HepG2 (cell line): ENCODE results near the gene FBXW2. TPM values are rescaled to one million over a fixed set of nuclear protein-coding genes. Genes with fewer than 3 reads are reported as not detected.

Experiments used
- ATAC-seq: fragments of 200-7000 bp; cut with Tn5 transposase; 3 replicates; pipeline ENCODE4 v1.9.1; 2020; ENCODE audit warnings: mild to moderate bottlenecking, moderate library complexity
- BruUV-seq: library from RNA; stranded (reverse); fragments of 400-500 nt; replicated peaks from 2 replicates; lab custom pipeline; 2021; lab: Mats Ljungman, UMichigan
- CTCF ChIA-PET: fragments of 300-600 bp; formaldehyde crosslinking; extraction: SDS; loops from one replicate; lab custom pipeline; 2021; ENCODE audit warnings: low total read pairs, inconsistent platforms, low intra/inter-chr PET ratio; lab: Yijun Ruan, JAX
- POLR2A ChIA-PET: fragments of 350-600 bp; sonication (Branson Sonifier 250); formaldehyde crosslinking; loops from one replicate; lab custom pipeline; 2020; ENCODE audit warnings: antibody characterized with exemption, inconsistent platforms; lab: Yijun Ruan, JAX
- DNase-seq: peaks from one replicate; pipeline ENCODE4 v3.0.0-alpha.2; 2015; ENCODE audit warnings: low spot score
- FAIRE-seq: peaks from 3 replicates; lab custom pipeline; 2011; peaks lifted over from hg19 to GRCh38; lab: Jason Lieb, UNC
- H2AFZ ChIP-seq: one replicate; pipeline ENCODE4 v1.6.1; 2011; ENCODE audit warnings: low read length, inconsistent platforms
- H3K27ac ChIP-seq: fragments of 300-600 bp; 3 replicates; pipeline ENCODE4 v1.8.0; 2011; ENCODE audit warnings: mixed run types, mild to moderate bottlenecking, mixed read lengths, low read length, inconsistent platforms; ENCODE audit not compliant: insufficient read depth; ENCODE audit errors: extremely low read length
- H3K27me3 ChIP-seq, 2 experiments: fragments of 200-600 bp in 1 of 2; 2 replicates in 1 of 2; 3 replicates in 1 of 2; pipeline versions ENCODE4 v1.6.0 to v1.8.0; 2011; ENCODE audit warnings: low read length in 2 of 2, mild to moderate bottlenecking in 2 of 2, moderate library complexity in 2 of 2, inconsistent platforms in 1 of 2; ENCODE audit not compliant: insufficient read depth in 2 of 2, control insufficient read depth in 1 of 2
- H3K36me3 ChIP-seq, 2 experiments: fragments of 200-600 bp in 1 of 2; replicated peaks in 1 of 2; 2 replicates in 1 of 2; 3 replicates in 1 of 2; pipeline versions ENCODE4 v1.5.1 to v1.8.0; 2011; ENCODE audit warnings: low read length in 2 of 2, inconsistent platforms in 1 of 2; ENCODE audit not compliant: insufficient read depth in 2 of 2, control insufficient read depth in 1 of 2
- H3K4me1 ChIP-seq: 2 replicates; pipeline ENCODE4 v1.5.1; 2012; ENCODE audit warnings: low read length, inconsistent platforms; ENCODE audit not compliant: insufficient read depth
- H3K4me2 ChIP-seq: 2 replicates; pipeline ENCODE4 v1.6.0; 2011; ENCODE audit warnings: low read depth, low read length, inconsistent platforms
- H3K4me3 ChIP-seq, 3 experiments: fragments of 200-600 bp in 1 of 3; sonication (generic), shearing (Covaris generic) in 1 of 3; replicated peaks in 1 of 3; 2 replicates each; pipeline ENCODE4 v1.5.1; 2011 to 2016; ENCODE audit warnings: low read length in 3 of 3, inconsistent platforms in 2 of 3, low read depth in 2 of 3, mild to moderate bottlenecking in 2 of 3, control low read depth in 1 of 3, mixed read lengths in 1 of 3; ENCODE audit not compliant: insufficient read depth in 1 of 3
- H3K79me2 ChIP-seq: one replicate; pipeline ENCODE4 v1.6.1; 2011; ENCODE audit warnings: low read length, inconsistent platforms; ENCODE audit not compliant: insufficient read depth
- H3K9ac ChIP-seq: 2 replicates; pipeline ENCODE4 v1.6.0; 2011; ENCODE audit warnings: mild to moderate bottlenecking, low read depth, low read length, inconsistent platforms; ENCODE audit not compliant: insufficient read depth
- H3K9me3 ChIP-seq: 2 replicates; pipeline ENCODE4 v1.5.1; 2012; ENCODE audit warnings: mild to moderate bottlenecking, low read length
- H4K20me1 ChIP-seq: 2 replicates; pipeline ENCODE4 v1.6.0; 2011; ENCODE audit warnings: inconsistent platforms, mild to moderate bottlenecking, low read length, moderate library complexity; ENCODE audit not compliant: insufficient read depth
- HNRNPL ChIP-seq: fragments of 200-400 bp; formaldehyde crosslinking; IDR thresholded peaks from 2 replicates; pipeline ENCODE4 v1.6.1; 2017; ENCODE audit warnings: mild to moderate bottlenecking, low read depth, low read length
- LRRFIP1 ChIP-seq: sonication (generic); formaldehyde crosslinking; conservative IDR thresholded peaks from 2 replicates; pipeline ENCODE4 v1.4.0; 2020; ENCODE audit warnings: missing genetic modification reagents
- NFIB ChIP-seq: sonication (generic); formaldehyde crosslinking; IDR thresholded peaks from 2 replicates; pipeline ENCODE4 v1.9.0; 2021; ENCODE audit warnings: missing genetic modification reagents, mild to moderate bottlenecking, borderline replicate concordance
- TFE3 ChIP-seq: IDR thresholded peaks from 2 replicates; pipeline ENCODE4 v1.6.1; 2016
- ZNF790 ChIP-seq: sonication (generic); formaldehyde crosslinking; IDR thresholded peaks from 2 replicates; pipeline ENCODE4 v1.8.0; 2022; ENCODE audit warnings: missing genetic modification reagents, mild to moderate bottlenecking, borderline replicate concordance
- ZSCAN21 ChIP-seq: sonication (generic); formaldehyde crosslinking; IDR thresholded peaks from 2 replicates; pipeline ENCODE4 v1.8.0; 2022; ENCODE audit warnings: mild to moderate bottlenecking, missing genetic modification reagents, moderate library complexity, borderline replicate concordance
- ZUFSP ChIP-seq: sonication (generic); formaldehyde crosslinking; IDR thresholded peaks from 2 replicates; pipeline ENCODE4 v1.9.0; 2021; ENCODE audit warnings: missing genetic modification reagents, mild to moderate bottlenecking, borderline replicate concordance
- WGBS: methylation state at CpG from one replicate; pipeline ENCODE4 v1.1.6; 2017; ENCODE audit warnings: low lambda C conversion rate; 5-methylcytosine and 5-hydroxymethylcytosine counted together
- in situ Hi-C: cut with HindIII; loops from 2 replicates; pipeline ENCODE4 v1.10.0; 2017; ENCODE audit warnings: low pct_unique_long_range_greater_than_20kb; ENCODE audit not compliant: extremely low pct_ligation_motif_present
- intact Hi-C: fragments of 100-400 bp; cut with micrococcal nuclease; formaldehyde crosslinking; loops from one replicate; pipeline ENCODE4 v1.10.0; 2022; ENCODE audit not compliant: unreplicated experiment
- polyA plus RNA-seq, 8 experiments: library from polyadenylated mRNA; depleted of rRNA in 3 of 8; stranded (reverse) in 7 of 8; unstranded in 1 of 8; fragments of >200 nt; fragmentation: Illumina TruSeq in 4 of 8; extraction: Trizol in 4 of 8; gene quantifications; 2 replicates each; pipeline versions ENCODE4 v1.2.1 to v1.2.3, GENCODE V29; 2011 to 2016; ENCODE audit warnings: low read depth in 4 of 8, missing spikeins in 1 of 8, mixed read lengths in 1 of 8; ENCODE audit not compliant: insufficient read depth in 1 of 8
- total RNA-seq, 5 experiments: library from RNA; depleted of rRNA; stranded (reverse); fragments of >200 nt; fragmentation: Illumina TruSeq; extraction: Trizol; gene quantifications; 2 replicates each; pipeline ENCODE4 v1.2.3, GENCODE V29; 2016; ENCODE audit warnings: low read depth in 1 of 5

The FBXW2 gene
- total and polyA plus RNA-seq, 2 of the 13 experiments (the other 11 are each of a cell fraction or from before 2014, with no cell fraction given), result 35.4 to 43.1 TPM

DNA sequence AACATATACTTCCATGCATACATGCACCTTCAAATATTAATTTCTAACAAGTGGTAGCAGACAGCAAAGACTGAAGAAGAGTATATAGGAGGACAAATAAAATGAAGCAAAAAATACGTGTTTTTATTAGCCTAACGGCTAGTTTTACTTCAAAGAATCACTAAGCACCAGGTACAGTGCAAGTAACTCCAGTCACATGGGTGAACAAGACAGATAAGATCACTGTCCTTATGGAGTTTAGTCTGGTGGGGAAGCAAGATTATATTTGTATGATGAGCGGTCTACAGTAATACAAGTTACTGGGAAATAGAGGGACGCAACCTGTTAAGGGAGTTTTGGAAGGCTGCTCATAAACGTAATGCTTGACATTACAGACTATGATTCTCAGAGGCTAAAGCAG, 16.0 kb downstream of the FBXW2 start:
- intact Hi-C loops (no loop called here), in situ Hi-C loops (no loop called here)
- Histone ChIP-seq H3K27me3 (no peaks in the 10 kb centered on the region), H3K4me3 (no peak overlapping the region), H2AFZ (no peak overlapping the region), H3K36me3 (peaks cover 5 to 38% of the 10 kb centered on the region in 2 experiments), H3K9ac (no peak overlapping the region), H3K79me2 (peaks cover 27% of the 10 kb centered on the region), H3K9me3 (no peaks in the 10 kb centered on the region), H3K4me2 (no peak overlapping the region), H3K4me1 (peaks cover 56% of the 10 kb centered on the region), H3K27ac (no peak overlapping the region), H4K20me1 (no peaks in the 10 kb centered on the region)
- CTCF ChIA-PET, result no interaction called here
- no TSS peak for BruUV-seq
- DNase-seq (no peak), FAIRE-seq (no peak), ATAC-seq (no peak)
- POLR2A ChIA-PET, result interaction anchor here (0.7 to 3.8 kb wide), 2 partner anchors 10 to 16 kb away, joined by 6 to 76 read pairs; partner anchors contain the start of gene FBXW2
- 95% methylated on average over 5 of the region's 5 CpGs for WGBS
- TF ChIP-seq ZSCAN21 (CRISPR knock-in tag), result no peak
- no peak for TF ChIP-seq HNRNPL
- no peak for TF ChIP-seq ZNF790 (CRISPR knock-in tag)
- TF ChIP-seq NFIB (CRISPR knock-in tag), result no peak
- TF ChIP-seq ZUFSP (CRISPR knock-in tag), result no peak
- no peak for TF ChIP-seq TFE3 (CRISPR knock-in tag)
- TF ChIP-seq LRRFIP1 (CRISPR knock-in tag), result no peak
